WTC11 (cell line): Measurements from ENCODE around the gene CHRM4.

Source experiments
- ESRRA ChIP-seq: sonication (generic); formaldehyde crosslinking; IDR thresholded peaks from 2 replicates; pipeline ENCODE4 v1.8.1; 2022; ENCODE audit warnings: mild to moderate bottlenecking, missing genetic modification reagents, borderline replicate concordance
- NFE2L1 ChIP-seq: sonication (generic); formaldehyde crosslinking; IDR thresholded peaks from 2 replicates; pipeline ENCODE4 v1.8.1; 2023; ENCODE audit warnings: missing genetic modification reagents
- NR3C1 ChIP-seq: sonication (generic); formaldehyde crosslinking; conservative IDR thresholded peaks from 2 replicates; pipeline ENCODE4 v1.8.1; 2023; ENCODE audit warnings: low read depth, mild to moderate bottlenecking, missing genetic modification reagents
- ZNF263 ChIP-seq: sonication (generic); formaldehyde crosslinking; IDR thresholded peaks from 2 replicates; pipeline ENCODE4 v1.8.1; 2022; ENCODE audit warnings: low read depth, mild to moderate bottlenecking, moderate library complexity, missing genetic modification reagents
- TF ChIP-seq, protein P1 (sequence below): fragments of 250-450 bp; sonication (Bioruptor Pico); conservative IDR thresholded peaks from 2 replicates; pipeline ENCODE4 v1.9.0; 2021; ENCODE audit warnings: mild to moderate bottlenecking
- TF ChIP-seq, protein P2 (sequence below): fragments of 200-600 bp; IDR thresholded peaks from 2 replicates; pipeline ENCODE4 v1.8.0; 2022; ENCODE audit warnings: antibody characterized with exemption

DNA sequence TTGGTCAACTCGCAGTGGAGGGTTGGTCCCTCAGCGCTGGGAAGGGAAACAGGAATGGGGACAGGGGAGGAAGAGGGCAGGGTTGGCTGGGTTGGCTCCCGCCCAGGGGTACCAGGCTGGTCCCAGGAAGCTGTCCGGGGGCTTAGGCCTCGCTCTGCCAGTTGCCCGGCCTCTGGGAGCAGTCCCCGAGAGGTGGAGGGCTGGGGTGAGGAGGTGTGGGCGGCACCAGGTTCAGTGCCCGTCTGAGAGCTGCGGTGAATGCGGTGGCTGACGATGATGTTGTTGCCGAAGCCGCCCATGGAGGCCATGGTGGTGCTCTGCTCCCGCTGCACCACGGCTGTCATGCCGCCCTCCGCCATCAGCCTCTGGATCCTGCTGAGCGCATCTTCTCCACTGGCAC, 6.0 kb upstream of the CHRM4 start:
- TF ChIP-seq ESRRA = no peak
- no peak for TF ChIP-seq NFE2L1 (CRISPR knock-in tag)
- no peak for TF ChIP-seq NR3C1 (CRISPR knock-in tag)
- no peak for TF ChIP-seq ZNF263 (CRISPR knock-in tag)
- TF ChIP-seq, protein P1, sequence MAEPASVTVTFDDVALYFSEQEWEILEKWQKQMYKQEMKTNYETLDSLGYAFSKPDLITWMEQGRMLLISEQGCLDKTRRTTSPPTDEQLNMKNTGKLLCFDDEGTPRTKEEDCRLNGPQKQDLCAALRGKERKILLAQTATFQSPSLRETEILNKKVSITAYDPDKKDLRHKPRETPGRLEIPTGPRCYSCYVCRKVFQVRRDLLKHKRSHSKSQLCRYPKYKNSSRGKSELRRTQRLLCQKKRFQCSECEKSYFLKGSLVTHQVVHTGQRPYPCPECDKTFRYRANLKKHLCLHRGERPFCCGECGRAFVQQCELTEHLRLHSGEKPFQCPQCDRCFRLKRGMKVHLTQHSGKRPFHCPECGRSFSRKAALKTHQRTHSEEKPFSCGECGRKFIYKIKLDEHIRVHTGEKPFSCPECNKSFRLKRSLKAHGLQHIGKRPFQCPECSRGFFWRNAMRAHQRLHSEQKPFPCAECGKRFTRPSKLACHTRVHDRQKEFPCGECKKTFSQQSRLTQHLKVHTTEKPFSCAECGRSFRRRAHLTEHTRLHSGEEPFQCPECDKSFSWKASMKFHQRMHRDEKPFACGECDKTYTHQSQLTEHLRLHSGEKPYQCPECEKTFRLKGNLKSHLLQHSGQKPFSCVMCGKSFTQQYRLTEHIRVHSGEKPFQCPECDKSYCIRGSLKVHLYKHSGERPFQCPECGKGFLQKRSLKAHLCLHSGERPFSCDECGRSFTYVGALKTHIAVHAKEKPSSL (CRISPR knock-in tag) = no peak
- TF ChIP-seq, protein P2, sequence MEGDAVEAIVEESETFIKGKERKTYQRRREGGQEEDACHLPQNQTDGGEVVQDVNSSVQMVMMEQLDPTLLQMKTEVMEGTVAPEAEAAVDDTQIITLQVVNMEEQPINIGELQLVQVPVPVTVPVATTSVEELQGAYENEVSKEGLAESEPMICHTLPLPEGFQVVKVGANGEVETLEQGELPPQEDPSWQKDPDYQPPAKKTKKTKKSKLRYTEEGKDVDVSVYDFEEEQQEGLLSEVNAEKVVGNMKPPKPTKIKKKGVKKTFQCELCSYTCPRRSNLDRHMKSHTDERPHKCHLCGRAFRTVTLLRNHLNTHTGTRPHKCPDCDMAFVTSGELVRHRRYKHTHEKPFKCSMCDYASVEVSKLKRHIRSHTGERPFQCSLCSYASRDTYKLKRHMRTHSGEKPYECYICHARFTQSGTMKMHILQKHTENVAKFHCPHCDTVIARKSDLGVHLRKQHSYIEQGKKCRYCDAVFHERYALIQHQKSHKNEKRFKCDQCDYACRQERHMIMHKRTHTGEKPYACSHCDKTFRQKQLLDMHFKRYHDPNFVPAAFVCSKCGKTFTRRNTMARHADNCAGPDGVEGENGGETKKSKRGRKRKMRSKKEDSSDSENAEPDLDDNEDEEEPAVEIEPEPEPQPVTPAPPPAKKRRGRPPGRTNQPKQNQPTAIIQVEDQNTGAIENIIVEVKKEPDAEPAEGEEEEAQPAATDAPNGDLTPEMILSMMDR = no peak
